HG02798 (cell line): ENCODE data around the gene PLPP1.
"Not testable (repeated sequence)": the region's sequence is repeated elsewhere in the genome, so short reads cannot be mapped to it uniquely, and the experiment has no call there.

Experiments
- ATAC-seq: cut with Tn5 transposase; IDR thresholded peaks from one replicate; pipeline ENCODE4 v1.9.1; 2021; ENCODE audit warnings: mild to moderate bottlenecking; ENCODE audit not compliant: unreplicated experiment, poor library complexity

Gene PLPP1

DNA sequence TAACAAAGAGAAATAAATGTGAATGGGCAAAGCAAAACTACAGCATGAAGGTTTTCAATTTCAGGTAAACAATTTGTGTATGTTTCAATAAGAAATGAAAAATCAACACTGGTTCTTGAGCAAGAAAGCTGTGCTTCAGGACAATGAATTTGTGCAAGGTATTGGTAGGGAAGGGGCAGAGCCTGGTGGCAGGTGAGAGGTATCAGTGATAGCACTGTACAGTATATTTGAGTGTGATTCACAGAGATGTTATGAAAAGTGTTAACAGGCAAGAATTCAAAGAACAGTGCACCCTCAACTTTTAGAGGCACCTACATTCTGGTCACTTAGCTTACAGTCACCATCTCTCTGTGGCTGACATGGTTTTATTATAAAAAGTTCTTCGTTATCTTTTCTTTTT is 25.7 kb downstream of the PLPP1 start:
- no peak for ATAC-seq

DNA sequence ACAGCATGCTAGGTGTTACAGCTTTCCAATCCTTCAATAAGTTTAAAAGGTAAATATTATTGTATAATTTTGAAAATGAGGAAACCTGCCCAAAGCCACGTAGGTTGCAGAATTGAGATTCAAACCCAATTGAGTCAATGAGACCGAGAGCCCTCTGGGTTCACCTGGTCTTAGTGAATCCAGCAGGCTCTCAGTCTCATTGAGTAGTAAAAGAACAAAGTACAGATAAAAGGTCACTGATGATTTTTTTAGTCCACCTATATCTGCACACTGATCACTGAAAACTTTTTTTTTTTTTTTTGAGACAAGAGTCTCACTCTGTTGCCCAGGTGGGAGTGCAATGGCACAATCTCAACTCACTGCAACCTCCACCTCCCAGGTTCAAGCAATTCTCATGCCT is 27.2 kb downstream of the PLPP1 start:
- no peak for ATAC-seq

GRCh38 chr5:55505711-55506110 is 29.1 kb downstream of the PLPP1 start:
- ATAC-seq, result not testable (repeated sequence)

GRCh38 chr5:55503917-55504316 is 30.8 kb downstream of the PLPP1 start:
- ATAC-seq, result not testable (repeated sequence)

DNA sequence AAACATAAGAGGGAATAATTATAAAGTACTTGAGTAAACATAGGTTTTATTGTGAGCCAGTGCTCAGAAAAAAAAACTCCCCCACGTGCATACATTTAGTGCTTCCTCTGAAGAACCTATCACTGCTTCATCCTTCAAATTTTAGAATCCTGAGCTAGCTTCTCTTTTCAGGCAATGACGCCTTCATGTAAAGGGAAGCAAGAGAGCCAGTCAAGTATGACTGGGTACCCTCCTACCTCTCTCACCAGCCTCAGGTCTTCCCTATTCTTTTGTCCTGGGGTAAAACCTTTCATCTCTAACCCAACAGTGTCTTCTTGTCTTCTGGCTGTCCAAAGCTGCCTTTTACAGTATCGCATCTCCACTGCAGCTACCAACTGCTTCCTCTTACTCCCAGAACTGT is 32.0 kb downstream of the PLPP1 start:
- ATAC-seq, result no peak

DNA sequence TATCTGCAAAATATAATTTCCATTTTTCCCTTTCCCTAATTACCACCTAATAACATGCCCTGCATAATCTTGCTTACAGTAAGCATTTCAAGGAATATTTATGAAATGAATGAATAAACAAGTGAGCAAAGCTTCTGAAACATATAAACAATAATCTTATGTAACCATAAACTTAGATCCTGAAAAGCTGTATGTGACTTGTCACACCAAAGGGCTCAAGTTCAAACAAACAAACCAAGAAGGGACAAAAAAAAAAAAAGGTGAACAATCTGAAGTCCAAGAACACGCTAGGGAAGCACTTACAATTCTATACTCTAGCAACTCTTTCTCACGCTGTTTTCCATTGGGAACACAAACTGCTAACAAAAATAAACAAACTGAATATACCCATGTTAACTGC is 36.3 kb downstream of the PLPP1 start:
- ATAC-seq, result no peak

DNA sequence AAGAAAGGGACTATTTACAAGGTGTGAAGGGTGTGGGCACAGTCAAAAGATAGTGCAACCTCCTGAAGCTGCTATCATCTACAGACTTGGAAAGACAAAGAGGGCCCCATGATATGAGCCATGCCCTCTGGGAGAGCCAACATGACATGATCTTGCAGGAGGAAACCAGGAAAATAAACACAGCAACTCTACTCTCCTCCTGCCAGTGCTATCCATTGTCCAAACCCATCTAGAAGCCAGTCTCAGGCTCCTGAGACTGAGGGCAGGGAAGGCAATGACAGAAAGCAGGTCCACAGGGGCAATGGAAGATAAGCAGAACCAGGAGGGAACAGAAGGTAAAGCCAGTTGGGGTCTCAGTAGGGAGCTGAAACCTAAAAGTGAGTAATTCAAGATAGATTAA is 37.1 kb downstream of the PLPP1 start:
- ATAC-seq, result no peak

GRCh38 chr5:55495216-55495615 is 39.5 kb downstream of the PLPP1 start:
- ATAC-seq, result no peak

GRCh38 chr5:55492449-55492848 is 42.3 kb downstream of the PLPP1 start:
- no peak for ATAC-seq

DNA sequence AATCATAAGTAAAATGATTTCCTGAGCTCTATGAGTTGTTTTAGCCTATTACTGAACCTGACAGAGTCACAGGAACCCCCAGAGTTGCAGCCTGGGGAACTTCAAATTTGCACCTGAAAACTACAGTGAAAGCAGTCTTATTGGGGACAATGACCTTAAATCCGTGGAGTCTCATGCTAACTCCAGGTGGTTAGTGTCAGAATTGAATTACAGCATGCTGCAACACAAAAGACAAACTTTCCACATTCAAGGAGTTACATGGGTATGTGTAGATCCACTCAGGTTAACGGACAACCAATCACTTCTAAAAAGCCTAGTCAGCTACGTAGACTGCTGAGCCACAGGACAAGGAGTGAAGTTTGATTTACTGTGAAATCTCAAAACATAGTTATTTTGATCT is 49.7 kb downstream of the PLPP1 start:
- ATAC-seq, result no peak

- ATAC-seq, result no peak
Measured at GRCh38 chr5:55484531-55484930, 50.2 kb downstream of the PLPP1 start.

- no peak for ATAC-seq
Measured at GRCh38 chr5:55483885-55484284, 50.9 kb downstream of the PLPP1 start.

DNA sequence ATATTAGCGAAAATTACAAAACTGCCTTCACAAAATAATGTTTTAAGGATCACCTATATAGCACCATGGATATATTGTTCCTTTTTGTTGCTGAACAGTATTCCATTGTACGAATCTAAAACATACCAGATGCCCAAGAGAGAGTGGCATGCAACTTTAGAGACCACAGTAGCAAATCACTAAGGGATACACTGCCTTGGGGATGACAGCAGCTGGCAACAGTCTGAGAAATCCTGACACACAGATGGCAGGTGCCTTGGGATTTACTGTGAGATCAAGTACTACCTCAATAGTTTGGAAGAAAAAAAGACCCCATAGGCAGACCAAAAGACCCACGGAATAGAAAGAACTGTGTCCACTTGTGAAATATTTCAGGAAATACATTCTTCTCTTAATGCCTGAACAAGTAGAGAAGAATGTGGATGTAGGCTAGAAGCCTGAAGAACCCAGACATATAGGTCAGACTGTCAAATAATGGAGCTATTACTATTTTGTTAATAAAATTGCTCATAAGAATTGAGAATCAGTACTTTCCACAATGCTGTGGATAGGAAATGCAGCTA is 53.4 kb downstream of the PLPP1 start:
- ATAC-seq, result no peak

DNA sequence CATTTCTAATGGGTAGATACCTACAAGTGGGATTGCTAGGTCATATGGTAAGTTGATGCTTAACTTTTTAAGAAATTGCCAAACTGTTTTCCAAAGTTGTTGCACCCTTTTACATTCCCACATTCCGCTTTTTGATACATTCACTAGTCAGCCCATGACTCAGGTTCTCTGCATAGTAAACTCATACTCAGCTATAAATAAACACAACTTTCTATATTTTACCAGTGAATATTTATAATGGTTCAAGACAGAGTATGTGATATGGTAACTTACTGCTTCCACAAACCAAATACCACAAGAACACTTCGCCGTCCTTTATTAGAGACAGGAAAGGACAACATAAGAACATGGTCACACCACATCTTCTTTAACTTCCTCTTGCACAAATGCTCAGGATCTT is 54.0 kb downstream of the PLPP1 start:
- no peak for ATAC-seq

GRCh38 chr5:55472642-55473041 is 62.1 kb downstream of the PLPP1 start:
- ATAC-seq, result no peak

DNA sequence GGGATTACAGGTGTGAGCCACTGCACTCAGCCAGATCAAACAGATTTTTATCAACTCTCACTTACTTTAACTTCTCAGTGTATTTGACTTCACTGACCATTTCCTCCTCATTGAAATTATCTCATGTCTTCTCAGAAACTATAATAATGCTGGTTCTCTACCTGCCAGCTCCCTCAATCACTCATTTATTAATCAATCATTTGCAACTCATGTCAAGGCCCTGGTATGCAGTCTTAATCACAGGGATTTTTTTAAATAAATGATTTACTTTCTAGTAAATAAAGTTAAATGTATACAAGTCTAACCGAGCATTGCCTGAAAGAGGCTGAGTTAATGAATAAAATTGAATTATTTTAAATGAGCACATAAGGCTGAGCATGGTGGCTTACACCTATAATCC is 63.3 kb downstream of the PLPP1 start:
- ATAC-seq, result no peak

DNA sequence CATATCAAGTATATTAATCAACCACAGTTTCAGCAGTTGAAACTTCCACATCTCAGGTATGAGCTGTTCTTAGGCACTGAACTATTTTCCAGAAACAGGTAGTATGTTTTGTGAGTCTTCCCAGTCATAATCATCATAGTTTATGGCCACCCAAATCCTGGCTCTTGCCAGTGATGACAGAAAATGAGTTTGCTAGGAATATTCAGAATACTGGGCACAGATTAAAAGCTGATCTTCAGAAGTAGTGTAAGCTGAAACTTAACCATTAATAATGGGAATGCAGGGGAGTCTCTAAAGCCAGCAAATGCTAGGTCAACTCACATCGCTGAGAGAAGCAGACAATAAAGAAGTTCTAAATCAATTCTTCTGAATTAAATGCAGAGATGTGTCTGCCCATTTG is 64.5 kb downstream of the PLPP1 start:
- ATAC-seq, result no peak

GRCh38 chr5:55469839-55470238 is 64.9 kb downstream of the PLPP1 start:
- ATAC-seq, result no peak

- ATAC-seq, result no peak
Measured at GRCh38 chr5:55467862-55468551, 66.8 kb downstream of the PLPP1 start.

DNA sequence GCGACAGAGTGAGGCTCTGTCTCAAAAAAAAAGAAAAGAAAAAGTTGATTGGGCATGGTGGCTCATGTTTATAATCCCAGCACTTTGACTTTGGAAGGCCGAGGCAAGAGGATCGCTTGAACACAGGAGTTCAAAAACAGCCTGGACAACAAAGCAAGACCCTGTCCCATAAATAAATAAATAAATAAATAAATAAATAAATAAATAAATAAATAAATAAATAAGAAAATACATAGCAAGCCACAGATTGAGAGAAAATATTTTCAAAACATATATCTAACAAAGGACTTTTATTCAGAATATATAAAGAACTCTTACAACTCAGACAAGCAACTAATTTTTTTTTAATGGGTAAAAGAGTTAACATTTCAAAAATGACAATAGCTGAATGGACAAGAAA is 71.2 kb downstream of the PLPP1 start:
- no peak for ATAC-seq

GRCh38 chr5:55459572-55459971 is 75.2 kb downstream of the PLPP1 start:
- no peak for ATAC-seq

- ATAC-seq, result no peak
Measured at GRCh38 chr5:55456216-55456895, 78.4 kb downstream of the PLPP1 start.
